Smooth muscle cell (in vitro differentiated cells): ENCODE data around the gene SPSB1. TPM values are rescaled to one million over a fixed set of nuclear protein-coding genes. Genes with fewer than 3 reads are reported as not detected.
A peak's percentile ranks its signal among the peaks of the same experiment; 100 is the strongest.

ENCODE experiments used
- DNase-seq: peaks from one replicate; lab custom pipeline; 2025; ENCODE audit not compliant: unreplicated experiment; lab: John Stamatoyannopoulos, UW
- H2AFZ ChIP-seq: fragments of 200-600 bp; sonication (generic); 2 replicates; pipeline ENCODE4 v1.6.0; 2016; ENCODE audit warnings: antibody characterized with exemption, low read depth, mild to moderate bottlenecking
- H3F3A ChIP-seq: fragments of 200-600 bp; sonication (generic); 2 replicates; pipeline ENCODE4 v1.6.0; 2017; ENCODE audit warnings: antibody characterized with exemption, low read depth
- H3K27ac ChIP-seq: fragments of 200-600 bp; sonication (generic); 2 replicates; pipeline ENCODE4 v1.5.1; 2016; ENCODE audit warnings: low read depth, mild to moderate bottlenecking
- H3K27me3 ChIP-seq: fragments of 200-600 bp; sonication (generic); 2 replicates; pipeline ENCODE4 v1.6.1; 2016; ENCODE audit warnings: low read depth, mild to moderate bottlenecking
- H3K36me3 ChIP-seq: fragments of 200-600 bp; sonication (generic); 2 replicates; pipeline ENCODE4 v1.5.1; 2016; ENCODE audit warnings: low read depth
- H3K4me1 ChIP-seq: fragments of 200-600 bp; sonication (generic); 2 replicates; pipeline ENCODE4 v1.5.1; 2016; ENCODE audit warnings: low read depth
- H3K4me2 ChIP-seq: fragments of 200-600 bp; sonication (generic); 2 replicates; pipeline ENCODE4 v1.6.0; 2016; ENCODE audit warnings: mild to moderate bottlenecking
- H3K4me3 ChIP-seq: fragments of 200-600 bp; sonication (generic); 2 replicates; pipeline ENCODE4 v1.5.1; 2016; ENCODE audit warnings: mild to moderate bottlenecking
- H3K79me2 ChIP-seq: fragments of 200-600 bp; sonication (generic); 2 replicates; pipeline ENCODE4 v1.6.0; 2016; ENCODE audit warnings: low read depth, mild to moderate bottlenecking
- H3K9ac ChIP-seq: fragments of 200-600 bp; sonication (generic); 2 replicates; pipeline ENCODE4 v1.6.0; 2016; ENCODE audit warnings: low read depth
- H3K9me3 ChIP-seq: fragments of 200-600 bp; sonication (generic); replicated peaks from 2 replicates; pipeline ENCODE4 v1.5.1; 2016; ENCODE audit warnings: low read depth
- H4K20me1 ChIP-seq: fragments of 200-600 bp; sonication (generic); 2 replicates; pipeline ENCODE4 v1.6.0; 2016; ENCODE audit warnings: low read depth
- CTCF ChIP-seq: fragments of 200-600 bp; sonication (generic); IDR thresholded peaks from 2 replicates; pipeline ENCODE4 v1.5.1; 2017; ENCODE audit warnings: borderline replicate concordance, mild to moderate bottlenecking, antibody characterized with exemption; ENCODE audit not compliant: insufficient read depth, poor library complexity, severe bottlenecking
- WGBS: methylation state at CpG from one replicate; pipeline ENCODE4 v1.1.7; 2016; ENCODE audit warnings: low lambda C conversion rate; 5-methylcytosine and 5-hydroxymethylcytosine counted together
- polyA plus RNA-seq: library from polyadenylated mRNA; unstranded; fragments of >200 nt; fragmentation: Nextera tagmentation; extraction: Ambion mirVana; gene quantifications from 2 replicates; pipeline ENCODE4 v1.2.1, GENCODE V29; 2016
- total RNA-seq: library from RNA; depleted of rRNA; stranded (reverse); fragments of >200 nt; gene quantifications from 2 replicates; pipeline ENCODE4 v1.2.3, GENCODE V29; 2014

The SPSB1 gene
- total and polyA plus RNA-seq, 2 experiments from 2014 or later = 27.6 to 37.0 TPM

- Histone ChIP-seq H3K36me3 (no peaks in the 10 kb centered on the region), H3F3A (peaks cover 27% of the 10 kb centered on the region), H4K20me1 (peaks cover 100% of the 10 kb centered on the region), H3K27ac (peak overlapping the region; percentile 85), H3K9me3 (no peaks in the 10 kb centered on the region), H3K27me3 (no peaks in the 10 kb centered on the region), H3K4me1 (peaks cover under 1% of the 10 kb centered on the region), H3K4me2 (peak overlapping the region; percentile 62), H3K79me2 (peaks cover 97% of the 10 kb centered on the region), H3K4me3 (no peak overlapping the region), H3K9ac (no peak overlapping the region), H2AFZ (no peak overlapping the region)
- 63% methylated on average over 18 of the region's 18 CpGs for WGBS
- no peak for TF ChIP-seq CTCF
- DNase-seq = no peak
These were observed 19.6 kb downstream of the SPSB1 start for GRCh38 chr1:9312168-9312720.

- TF ChIP-seq CTCF = no peak
- no peak overlapping the region for H3K9ac ChIP-seq
- no peak for DNase-seq
- no peak overlapping the region for H3K4me3 ChIP-seq
- H3K27ac ChIP-seq = peak overlapping the region; percentile 92
- H3K9me3 ChIP-seq = no peaks in the 10 kb centered on the region
- no peak overlapping the region for H2AFZ ChIP-seq
- peaks cover 12% of the 10 kb centered on the region for H3K4me1 ChIP-seq
- no peak overlapping the region for H3K4me2 ChIP-seq
- no peaks in the 10 kb centered on the region for H3K36me3 ChIP-seq
- no peaks in the 10 kb centered on the region for H3K27me3 ChIP-seq
- 97% methylated on average over 11 of the region's 11 CpGs for WGBS
- H4K20me1 ChIP-seq = peaks cover 99% of the 10 kb centered on the region
- peaks cover 27% of the 10 kb centered on the region for H3F3A ChIP-seq
- peaks cover 97% of the 10 kb centered on the region for H3K79me2 ChIP-seq
These were observed 20.9 kb downstream of the SPSB1 start for GRCh38 chr1:9313576-9313975.

GRCh38 chr1:9314111-9314510 lies 21.4 kb downstream of the SPSB1 start:
- no peak overlapping the region for H3K4me2 ChIP-seq
- DNase-seq = no peak
- WGBS = 92% methylated on average over 8 of the region's 8 CpGs
- no peak overlapping the region for H3K9ac ChIP-seq
- no peak for TF ChIP-seq CTCF
- H3K79me2 ChIP-seq = peaks cover 97% of the 10 kb centered on the region
- H3F3A ChIP-seq = peaks cover 27% of the 10 kb centered on the region
- no peaks in the 10 kb centered on the region for H3K27me3 ChIP-seq
- peaks cover 12% of the 10 kb centered on the region for H3K4me1 ChIP-seq
- H3K9me3 ChIP-seq = no peaks in the 10 kb centered on the region
- peak overlapping the region; percentile 92 for H3K27ac ChIP-seq
- H2AFZ ChIP-seq = no peak overlapping the region
- H3K4me3 ChIP-seq = no peak overlapping the region
- H3K36me3 ChIP-seq = no peaks in the 10 kb centered on the region
- H4K20me1 ChIP-seq = peaks cover 99% of the 10 kb centered on the region
